HG02678 (cell line): ENCODE data around the gene RASIP1.
"Not testable (repeated sequence)": the region's sequence is repeated elsewhere in the genome, so short reads cannot be mapped to it uniquely, and the experiment has no call there.

Source experiments
- ATAC-seq: cut with Tn5 transposase; IDR thresholded peaks from one replicate; pipeline ENCODE4 v1.9.1; 2021; ENCODE audit warnings: mild to moderate bottlenecking, moderate library complexity; ENCODE audit not compliant: unreplicated experiment

RASIP1 gene

GRCh38 chr19:48713864-48714755 lies 26.3 kb downstream of the RASIP1 start:
- ATAC-seq, result peak; percentile 87

GRCh38 chr19:48713041-48713863 lies 27.2 kb downstream of the RASIP1 start:
- ATAC-seq, result no peak

GRCh38 chr19:48711106-48711662 lies 29.2 kb downstream of the RASIP1 start:
- no peak for ATAC-seq

GRCh38 chr19:48708471-48708870 lies 31.9 kb downstream of the RASIP1 start:
- ATAC-seq, result no peak

GRCh38 chr19:48705431-48705830 lies 35.0 kb downstream of the RASIP1 start:
- no peak for ATAC-seq

- ATAC-seq, result no peak
These were observed 37.1 kb downstream of the RASIP1 start for GRCh38 chr19:48703316-48703715.

- ATAC-seq, result no peak
These were observed 37.7 kb downstream of the RASIP1 start for GRCh38 chr19:48702701-48703100.

- ATAC-seq, result no peak
These were observed 42.4 kb downstream of the RASIP1 start for GRCh38 chr19:48698046-48698445.

GRCh38 chr19:48696353-48697010 lies 43.9 kb downstream of the RASIP1 start:
- ATAC-seq, result no peak

- ATAC-seq, result no peak
These were observed 44.6 kb downstream of the RASIP1 start, which contains the start of gene FUT2 for GRCh38 chr19:48695743-48696352. Gene FUT2, plus strand, starts transcription at chr19:48695971. Its CDS starts 6,986 bp downstream, at chr19:48702957.

- not testable (repeated sequence) for ATAC-seq
These were observed 46.8 kb downstream of the RASIP1 start for GRCh38 chr19:48693629-48694028.

- no peak for ATAC-seq
These were observed 51.0 kb downstream of the RASIP1 start for GRCh38 chr19:48689449-48689848.

GRCh38 chr19:48687776-48688175 lies 52.6 kb downstream of the RASIP1 start:
- ATAC-seq, result no peak

- not testable (repeated sequence) for ATAC-seq
These were observed 53.8 kb downstream of the RASIP1 start for GRCh38 chr19:48686637-48687036.

- ATAC-seq, result no peak
These were observed 54.3 kb downstream of the RASIP1 start for GRCh38 chr19:48686088-48686487.

GRCh38 chr19:48685583-48685982 lies 54.8 kb downstream of the RASIP1 start:
- ATAC-seq, result no peak

- no peak for ATAC-seq
These were observed 57.1 kb downstream of the RASIP1 start for GRCh38 chr19:48683349-48683748.

- no peak for ATAC-seq
These were observed 59.3 kb downstream of the RASIP1 start for GRCh38 chr19:48681127-48681470.

- ATAC-seq, result no peak
These were observed 59.8 kb downstream of the RASIP1 start for GRCh38 chr19:48680436-48681126.

GRCh38 chr19:48680006-48680405 lies 60.4 kb downstream of the RASIP1 start:
- ATAC-seq, result not testable (repeated sequence)
